Inferior parietal cortex (tissue), 1 donor: ENCODE data around the gene PEX12.
"Not testable (repeated sequence)": the region's sequence is repeated elsewhere in the genome, so short reads cannot be mapped to it uniquely, and the experiment has no call there.

Source experiments
- DNase-seq: peaks from one replicate; pipeline ENCODE4 v3.0.0-alpha.2; 2016; ENCODE audit errors: extremely low spot score

The PEX12 gene

GRCh38 chr17:35578197-35578928 lies at the start of gene PEX12:
TSS of gene PEX12 (minus strand) at chr17:35578571. CDS start at chr17:35578021, 550 bp downstream.
- DNase-seq, result peak; percentile 97

- no peak for DNase-seq
These were observed 49.0 kb upstream of the PEX12 start for GRCh38 chr17:35627417-35627816.

- no peak for DNase-seq
These were observed 43.4 kb upstream of the PEX12 start for GRCh38 chr17:35621768-35622167.

- DNase-seq, result no peak
These were observed 40.3 kb upstream of the PEX12 start for GRCh38 chr17:35618628-35619027.

- no peak for DNase-seq
These were observed 39.1 kb upstream of the PEX12 start for GRCh38 chr17:35617505-35617904.

- no peak for DNase-seq
These were observed 38.2 kb upstream of the PEX12 start for GRCh38 chr17:35616536-35616935.

- DNase-seq, result no peak
These were observed 36.4 kb upstream of the PEX12 start for GRCh38 chr17:35614810-35615209.

GRCh38 chr17:35612924-35613521 lies 34.7 kb upstream of the PEX12 start:
- peak; percentile 70 for DNase-seq

- DNase-seq, result not testable (repeated sequence)
These were observed 32.4 kb upstream of the PEX12 start for GRCh38 chr17:35610746-35611145.

- no peak for DNase-seq
These were observed 31.5 kb upstream of the PEX12 start for GRCh38 chr17:35609831-35610230.

- no peak for DNase-seq
These were observed 29.0 kb upstream of the PEX12 start for GRCh38 chr17:35607239-35607847.

GRCh38 chr17:35605678-35606077 lies 27.3 kb upstream of the PEX12 start:
- DNase-seq, result no peak

- no peak for DNase-seq
These were observed 25.3 kb upstream of the PEX12 start for GRCh38 chr17:35603674-35604073.

GRCh38 chr17:35597604-35598003 lies 19.2 kb upstream of the PEX12 start:
- DNase-seq, result no peak

- DNase-seq, result no peak
These were observed 18.3 kb upstream of the PEX12 start for GRCh38 chr17:35596530-35597233.

- DNase-seq, result no peak
These were observed 17.7 kb upstream of the PEX12 start for GRCh38 chr17:35596072-35596471.

- DNase-seq, result no peak
These were observed 10.0 kb upstream of the PEX12 start for GRCh38 chr17:35588196-35588920.

- peak; percentile 93 for DNase-seq
These were observed 8.9 kb upstream of the PEX12 start, which contains the start of gene AP2B1 for GRCh38 chr17:35587074-35587961. TSS of gene AP2B1 (plus strand) at chr17:35587322. CDS start at chr17:35594031, 6,709 bp downstream.

- no peak for DNase-seq
These were observed 8.2 kb upstream of the PEX12 start for GRCh38 chr17:35586569-35587073.

GRCh38 chr17:35584061-35584460 lies 5.7 kb upstream of the PEX12 start:
- DNase-seq, result no peak
